Sciatic nerve (tissue), 2 donors: ENCODE measurements around the gene SMIM44. TPM values are rescaled to one million over a fixed set of nuclear protein-coding genes. Genes with fewer than 3 reads are reported as not detected.
"Not testable (repeated sequence)": the region's sequence is repeated elsewhere in the genome, so short reads cannot be mapped to it uniquely, and the experiment has no call there.

Source experiments
- ATAC-seq: fragments of 200-7000 bp; cut with Tn5 transposase; one replicate; pipeline ENCODE4 v1.9.1; 2020; ENCODE audit warnings: mild to moderate bottlenecking, moderate library complexity
- DNase-seq: peaks from one replicate; pipeline ENCODE4 v3.0.0-alpha.2; 2020; ENCODE audit warnings: low spot score
- intact Hi-C: fragments of 100-400 bp; cut with DNase I; formaldehyde crosslinking; loops from one replicate; pipeline ENCODE4 v1.14.2; 2022
- total RNA-seq: library from RNA; stranded (reverse); fragmentation: NEBNext Ultra II Directional; extraction: Animal tissue kit (Norgen Biotek cat#: 25700); gene quantifications from one replicate; pipeline ENCODE4 v1.2.1, GENCODE V29; 2021
- donor health status: DM: no; HTN: no; CAD: no.
- donor health status: DM: no; HTN: no; CAD: no.

SMIM44 gene
- total RNA-seq, 1 donor from 2014 or later, result not detected

DNA sequence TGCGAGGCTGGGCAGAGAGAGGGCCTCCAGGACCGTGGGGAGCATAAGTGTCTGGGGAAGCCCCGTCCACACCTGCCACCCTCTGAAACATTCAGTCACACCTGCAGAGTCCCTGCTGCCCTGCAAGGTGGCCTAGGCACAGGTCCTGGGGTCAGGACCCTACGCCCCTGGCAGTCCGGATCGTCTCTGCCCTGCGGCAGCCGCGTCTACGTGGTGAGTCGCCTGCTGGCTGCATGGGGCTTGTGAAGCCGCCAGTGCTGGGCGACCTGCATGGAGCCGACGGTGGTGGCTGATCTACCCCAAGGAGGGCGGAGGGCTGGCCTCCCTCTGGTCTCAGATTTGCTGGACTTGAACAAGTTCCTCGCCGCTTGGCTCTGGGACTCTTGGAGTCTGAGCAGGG, 35.9 kb upstream of the SMIM44 start:
- no peak for DNase-seq
- intact Hi-C loops, result no loop called here
- ATAC-seq, result no peak

DNA sequence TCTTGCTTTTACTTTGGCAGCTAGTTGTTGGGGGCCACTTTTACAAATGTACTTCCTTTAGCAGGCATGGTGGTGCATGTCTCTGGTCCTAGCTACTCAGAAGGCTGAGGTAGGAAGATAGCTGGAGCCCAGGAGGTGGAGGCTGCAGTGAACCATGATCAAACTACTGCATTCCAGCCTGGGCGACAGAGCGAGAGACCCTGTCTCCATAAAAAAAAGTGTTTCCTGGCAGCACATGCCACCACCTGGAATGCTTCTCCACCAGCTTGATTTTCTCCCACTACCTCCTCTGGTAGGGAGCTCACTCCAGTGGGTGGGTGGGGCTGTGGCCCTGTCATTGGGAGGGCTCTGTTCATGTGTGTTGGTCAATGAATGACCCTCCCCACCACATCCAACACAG, 35.4 kb upstream of the SMIM44 start:
- ATAC-seq, result no peak
- intact Hi-C loops, result no loop called here
- no peak for DNase-seq

- DNase-seq (no peak), ATAC-seq (no peak)
- intact Hi-C loops, result no loop called here
These were observed 35.0 kb upstream of the SMIM44 start for GRCh38 chr19:3518255-3518654.

DNA sequence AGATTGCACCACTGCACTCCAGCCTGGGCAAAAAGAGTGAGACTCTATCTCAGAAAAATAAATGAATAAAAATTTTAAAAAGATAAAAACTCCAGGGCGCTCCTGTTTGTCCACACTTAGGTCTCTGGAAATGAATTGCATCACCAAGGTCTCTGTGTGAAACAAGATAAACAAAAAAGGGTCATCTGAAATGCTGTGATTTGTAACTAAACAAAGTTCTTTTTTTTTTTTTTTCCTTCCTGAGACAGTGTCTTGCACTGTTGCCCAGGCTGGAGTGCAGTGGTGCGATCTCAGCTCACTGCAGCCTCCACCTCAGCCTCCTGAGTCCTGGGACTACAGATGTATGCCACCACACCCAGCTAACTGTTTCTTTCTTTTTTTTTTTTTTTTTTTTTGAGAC, 34.4 kb upstream of the SMIM44 start:
- intact Hi-C loops, result no loop called here
- ATAC-seq, result no peak
- DNase-seq, result no peak

- no peak for ATAC-seq
- DNase-seq, result no peak
- intact Hi-C loops, result no loop called here
These were observed 33.5 kb upstream of the SMIM44 start for GRCh38 chr19:3516675-3517207.

DNA sequence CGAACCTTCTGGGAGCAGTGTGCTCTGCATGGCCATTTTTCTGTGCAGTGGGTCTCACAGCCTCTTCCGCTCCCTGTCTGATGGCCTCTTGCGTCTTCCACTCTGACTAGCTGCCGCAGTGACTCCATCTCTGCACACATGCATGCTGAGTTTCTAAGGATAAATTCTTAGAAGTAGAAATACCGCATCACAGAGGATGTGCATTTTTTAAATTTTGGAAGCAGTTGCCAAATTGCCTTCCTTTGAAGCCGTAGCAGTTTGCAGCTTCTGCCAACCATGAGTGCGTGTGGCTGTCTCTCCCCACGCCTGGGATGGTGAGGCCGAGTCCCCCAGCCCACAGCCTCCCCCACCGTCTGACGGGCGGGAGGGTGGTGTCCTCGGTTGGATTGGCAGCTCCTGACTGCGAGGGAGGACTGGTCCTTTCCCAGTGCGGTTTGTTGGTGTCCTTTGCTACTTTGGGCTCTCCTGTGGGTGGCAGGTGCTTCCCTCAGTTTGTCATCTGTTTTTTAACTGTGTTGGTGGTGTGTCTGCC, 32.7 kb upstream of the SMIM44 start:
- intact Hi-C loops, result no loop called here
- ATAC-seq, result no peak

GRCh38 chr19:3514930-3515329, 31.7 kb upstream of the SMIM44 start:
- DNase-seq, result no peak
- ATAC-seq, result peak; percentile 4
- intact Hi-C loops, result no loop called here

More for the DNA sequence above, 32.7 kb upstream of the SMIM44 start:
- DNase-seq, result no peak

GRCh38 chr19:3513229-3514140, 30.2 kb upstream of the SMIM44 start:
- intact Hi-C loops, result no loop called here
- ATAC-seq (peak; percentile 5), DNase-seq (no peak)

DNA sequence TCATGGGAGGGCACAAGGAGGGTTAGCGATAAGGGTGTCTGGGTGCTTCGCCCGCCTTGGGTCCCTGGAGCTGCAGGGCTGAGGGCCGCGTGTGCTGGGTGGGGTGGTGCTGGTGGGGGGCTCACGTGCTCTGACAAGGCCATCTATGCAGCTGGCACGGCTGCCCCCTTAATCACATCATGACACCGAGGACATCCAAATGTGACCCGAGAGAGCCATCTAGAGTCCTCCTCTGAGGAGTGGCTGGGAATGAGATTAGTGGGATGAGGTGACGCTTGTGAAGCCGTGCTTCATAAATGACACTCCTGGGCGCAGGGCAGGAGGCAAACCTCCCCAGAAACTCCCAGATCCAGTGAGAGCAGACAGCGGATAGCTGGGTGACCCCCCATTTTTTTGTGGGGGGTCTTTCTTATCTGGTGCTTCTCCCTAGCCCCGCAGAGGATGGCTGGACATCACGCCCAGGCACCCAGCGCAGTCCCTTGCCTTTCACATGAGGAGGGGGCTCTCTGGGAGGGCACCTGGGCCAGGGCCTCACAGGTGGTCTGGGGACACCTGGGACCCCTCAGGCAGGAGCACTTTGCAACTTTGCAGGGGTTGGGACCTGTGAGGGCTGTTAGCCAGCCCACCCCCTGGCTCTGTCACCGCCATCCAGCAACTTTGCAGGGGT, 29.5 kb upstream of the SMIM44 start:
- intact Hi-C loops, result no loop called here
- DNase-seq (no peak), ATAC-seq (no peak)

GRCh38 chr19:3511506-3512251, 28.4 kb upstream of the SMIM44 start:
- DNase-seq (no peak), ATAC-seq (no peak)
- intact Hi-C loops, result no loop called here

DNA sequence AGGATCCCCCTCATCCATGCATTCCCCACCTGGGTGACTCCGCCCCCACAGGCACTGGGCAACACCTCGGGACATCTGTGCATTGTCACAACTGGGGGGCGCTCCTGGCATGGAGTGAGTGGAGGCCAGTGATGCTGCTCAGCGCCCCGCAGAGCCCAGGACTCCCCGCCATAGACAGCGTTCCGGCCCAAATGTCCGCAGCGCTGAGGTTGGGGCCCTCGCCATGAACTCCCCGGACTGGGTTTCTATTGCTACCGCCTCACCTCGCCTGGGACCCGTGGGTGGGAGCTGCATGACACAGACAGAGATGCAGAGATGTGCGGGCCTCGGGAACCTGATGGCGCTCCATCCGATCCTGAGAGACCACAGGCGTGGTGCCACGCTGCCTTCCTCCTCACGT, 27.5 kb upstream of the SMIM44 start:
- intact Hi-C loops, result no loop called here
- ATAC-seq (no peak), DNase-seq (no peak)

DNA sequence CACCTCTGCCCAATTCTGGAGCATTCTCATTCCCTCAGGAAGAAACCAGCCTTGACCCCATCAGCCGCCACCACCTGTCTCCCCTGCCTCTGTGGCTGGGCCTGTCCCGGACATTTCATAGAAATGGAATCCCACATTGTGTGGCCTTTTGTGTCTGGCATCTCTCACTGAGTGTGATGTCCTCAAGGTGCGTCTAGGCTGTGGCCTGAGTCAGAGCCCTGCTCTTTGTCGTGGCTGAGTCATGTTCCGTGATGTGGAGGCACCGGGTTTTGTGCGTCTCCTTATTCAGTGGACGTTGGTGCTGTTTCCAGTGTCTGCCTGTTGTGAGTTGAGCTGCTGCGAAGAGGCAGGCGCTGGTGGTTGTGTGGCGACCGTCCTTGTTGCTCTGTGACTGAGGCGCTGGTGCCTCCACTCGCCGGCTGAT, 26.3 kb upstream of the SMIM44 start:
- ATAC-seq (no peak), DNase-seq (no peak)
- intact Hi-C loops, result no loop called here

- no peak for DNase-seq
- intact Hi-C loops, result no loop called here
- no peak for ATAC-seq
These were observed 25.7 kb upstream of the SMIM44 start for GRCh38 chr19:3508771-3509535.

- DNase-seq, intact Hi-C loops, ATAC-seq: not testable (repeated sequence)
These were observed 24.9 kb upstream of the SMIM44 start for GRCh38 chr19:3508121-3508661.

DNA sequence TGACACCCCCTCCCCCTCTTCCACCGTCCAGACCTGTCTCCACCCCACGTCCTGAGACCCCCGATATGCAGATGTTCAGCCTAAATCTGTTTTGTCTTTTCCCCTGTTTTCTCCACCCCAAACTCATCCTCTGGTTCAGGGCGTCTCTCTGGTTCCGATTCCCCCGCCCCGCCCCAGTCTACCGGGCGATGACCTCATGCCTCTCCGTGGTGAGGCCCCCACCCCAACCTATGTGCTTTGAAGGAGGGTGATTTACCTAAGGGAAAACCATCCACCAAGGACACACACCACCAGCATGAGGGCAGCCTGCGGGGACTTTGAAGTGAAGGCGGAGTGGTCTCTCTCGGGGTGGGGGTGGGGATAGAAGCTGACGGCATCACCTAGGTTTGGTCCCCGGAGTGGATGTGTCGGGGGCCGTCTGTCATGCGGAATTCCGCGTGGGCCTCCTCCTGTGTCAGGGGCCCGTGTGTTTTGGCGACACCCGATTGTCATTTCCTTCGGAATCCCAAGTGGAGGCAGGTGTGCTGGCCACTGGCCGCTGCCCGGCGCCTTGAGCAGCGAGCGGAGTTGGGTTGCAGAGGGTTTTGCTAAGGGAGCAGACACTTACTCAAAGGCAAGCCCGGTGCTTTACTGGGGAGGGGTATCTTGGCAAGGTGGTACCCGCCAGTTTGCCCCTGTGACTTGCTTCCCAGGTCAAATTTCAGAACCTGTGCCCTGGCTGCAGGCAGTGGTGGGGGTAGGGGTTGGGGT, 24.3 kb upstream of the SMIM44 start:
- DNase-seq, result no peak
- ATAC-seq, result peak; percentile 7

GRCh38 chr19:3506384-3507340, 23.4 kb upstream of the SMIM44 start:
- peak; percentile 74 for DNase-seq
- intact Hi-C loops, result no loop called here

More for the DNA sequence above, 24.3 kb upstream of the SMIM44 start:
- intact Hi-C loops, result no loop called here

More at GRCh38 chr19:3506384-3507340, 23.4 kb upstream of the SMIM44 start:
- ATAC-seq, result peak; percentile 6
